Lung (tissue), 12 donors: Measurements from ENCODE around the gene INO80. TPM values are rescaled to one million over a fixed set of nuclear protein-coding genes. Genes with fewer than 3 reads are reported as not detected.
A peak's percentile ranks its signal among the peaks of the same experiment; 100 is the strongest.

Experiments
- ATAC-seq: fragments of 200-7000 bp; cut with Tn5 transposase; one replicate; pipeline ENCODE4 v1.9.1; 2020; ENCODE audit warnings: moderate number of reproducible peaks; ENCODE audit not compliant: insufficient read depth, low FRiP score
- DNase-seq, 3 donors: peaks; one replicate each; pipeline ENCODE4 v3.0.0-alpha.2; 2013 to 2017
- H3K27ac ChIP-seq, 2 donors: one replicate each; pipeline ENCODE4 v1.5.1; 2013; ENCODE audit warnings: mild to moderate bottlenecking in 2 of 2, moderate library complexity in 2 of 2, control low read depth in 1 of 2, inconsistent platforms in 1 of 2, low read depth in 1 of 2, low read length in 1 of 2
- H3K27me3 ChIP-seq, 3 donors: one replicate each; pipeline ENCODE4 v1.5.1; 2013; ENCODE audit warnings: low read length in 2 of 3; ENCODE audit not compliant: control insufficient read depth in 3 of 3, insufficient read depth in 3 of 3
- H3K36me3 ChIP-seq, 4 donors: one replicate each; pipeline ENCODE4 v1.5.1; 2013; ENCODE audit warnings: low read length in 4 of 4, mild to moderate bottlenecking in 1 of 4, moderate library complexity in 1 of 4; ENCODE audit not compliant: control insufficient read depth in 4 of 4, insufficient read depth in 4 of 4
- H3K4me1 ChIP-seq, 5 donors: one replicate each; pipeline ENCODE4 v1.5.1; 2013; ENCODE audit warnings: low read length in 5 of 5, mild to moderate bottlenecking in 2 of 5, moderate library complexity in 1 of 5; ENCODE audit not compliant: control insufficient read depth in 5 of 5, insufficient read depth in 5 of 5
- H3K4me3 ChIP-seq: one replicate; pipeline ENCODE4 v1.5.1; 2013; ENCODE audit warnings: mild to moderate bottlenecking, control low read depth, moderate library complexity
- H3K9ac ChIP-seq, 2 donors: one replicate each; pipeline ENCODE4 v1.5.1; 2013; ENCODE audit warnings: low read length in 2 of 2, control low read depth in 1 of 2; ENCODE audit not compliant: insufficient read depth in 1 of 2
- H3K9me3 ChIP-seq, 4 donors: one replicate each; pipeline ENCODE4 v1.5.1; 2013; ENCODE audit warnings: low read length in 3 of 4, mild to moderate bottlenecking in 1 of 4, moderate library complexity in 1 of 4; ENCODE audit not compliant: control insufficient read depth in 4 of 4, insufficient read depth in 3 of 4
- CTCF ChIP-seq: IDR thresholded peaks from 2 replicates; pipeline ENCODE4 v1.5.1; 2012; ENCODE audit warnings: mild to moderate bottlenecking; ENCODE audit errors: control extremely low read depth, extremely low read depth
- WGBS, 2 donors: extraction: QIAGEN DNeasy Blood & Tissue Kit; methylation state at CpG; one replicate each; pipeline ENCODE4 v1.1.7; 2013; 5-methylcytosine and 5-hydroxymethylcytosine counted together
- polyA plus RNA-seq, 2 donors: library from polyadenylated mRNA; stranded (reverse); fragments of 200-250 nt; gene quantifications; one replicate each; pipeline ENCODE4 v1.2.1, GENCODE V29; 2013
- total RNA-seq, 2 donors: library from RNA; depleted of rRNA in 1 of 2; stranded (reverse); fragments of >200 nt in 1 of 2; gene quantifications; one replicate each; pipeline ENCODE4 v1.2.1, GENCODE V29; 2014 to 2021
- donor health status: control.
- donor health status: control.
- donor health status: Bipolar disorder and iron deficiency.
- donor health status: healthy.
- donor health status: DM: yes; HTN: yes; CAD: no.

The INO80 gene
- total and polyA plus RNA-seq, 4 donors, result 8.0 to 50.1 (median 22.9) TPM

DNA sequence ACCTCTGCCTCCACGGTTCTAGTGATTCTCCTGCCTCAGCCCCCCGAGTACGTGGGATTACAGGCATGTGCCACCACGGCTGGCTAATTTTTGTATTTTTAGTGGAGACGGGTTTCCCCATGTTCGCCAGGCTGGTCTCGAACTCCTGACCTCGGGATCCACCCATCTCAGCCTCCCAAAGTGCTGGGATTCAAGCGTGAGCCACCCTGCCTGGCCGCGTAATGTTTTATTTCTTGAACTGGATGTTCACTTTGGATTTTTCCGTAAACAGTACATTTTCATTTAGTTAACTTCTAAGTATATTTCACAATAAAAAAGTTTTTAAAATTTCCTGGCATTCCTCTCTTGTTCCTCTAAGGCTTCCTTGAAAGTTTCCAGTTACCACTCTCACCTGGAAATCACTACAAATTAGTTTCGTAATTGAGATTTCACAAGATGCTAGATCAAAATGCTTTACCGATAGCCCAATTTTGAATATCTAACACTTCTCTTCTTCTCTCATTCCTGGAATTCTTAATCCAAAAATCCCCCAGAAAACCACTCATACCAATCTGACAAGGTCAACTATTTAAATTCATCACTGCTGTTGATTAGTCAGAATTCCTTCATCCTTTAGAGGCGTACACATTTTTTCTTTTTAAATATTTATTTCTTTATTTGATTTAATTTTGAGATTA is 44.7 kb upstream of the INO80 start:
- Histone ChIP-seq H3K9me3 (no peaks in the 10 kb centered on the region), H3K36me3 (no peaks in the 10 kb centered on the region), H3K27me3 (no peaks in the 10 kb centered on the region), H3K9ac (no peak overlapping the region), H3K4me3 (no peak overlapping the region), H3K4me1 (peaks cover 0 to 4% (median 0%) of the 10 kb centered on the region in 5 donors), H3K27ac (peak overlapping the region in 1 of 2 donors; percentile 58)
- 63 to 86% methylated on average over 15 of the region's 15 CpGs for WGBS, 2 donors
- DNase-seq (no peak), ATAC-seq (peak; percentile 45)
- no peak for TF ChIP-seq CTCF

DNA sequence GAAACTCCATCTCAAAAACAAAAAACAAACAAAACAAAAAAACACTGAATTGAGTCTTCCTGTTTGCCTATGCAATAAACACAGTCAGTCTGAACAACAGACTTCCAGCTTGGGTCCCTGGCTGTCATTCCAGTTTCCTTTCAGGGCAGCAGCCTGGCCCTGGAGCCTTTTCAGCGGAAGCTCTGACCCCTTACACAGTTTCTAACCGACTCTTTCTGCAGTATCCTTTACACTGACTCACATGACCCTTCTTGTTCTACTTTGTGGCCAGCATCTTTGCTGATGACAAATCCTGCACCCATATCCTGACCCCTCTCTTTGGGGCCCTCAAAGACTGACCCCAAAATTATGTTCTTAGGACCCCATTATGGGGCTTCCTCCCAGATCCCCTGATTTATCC is 38.3 kb upstream of the INO80 start:
- no peak for TF ChIP-seq CTCF

GRCh38 chr15:41153733-41154132 is 37.7 kb upstream of the INO80 start:
- Histone ChIP-seq H3K36me3 (no peaks in the 10 kb centered on the region), H3K9me3 (peaks cover 0 to 4% (median 0%) of the 10 kb centered on the region in 4 donors), H3K9ac (no peak overlapping the region), H3K4me3 (no peak overlapping the region), H3K27ac (no peak overlapping the region), H3K4me1 (no peaks in the 10 kb centered on the region), H3K27me3 (no peaks in the 10 kb centered on the region)
- no peak for ATAC-seq
- no peak for TF ChIP-seq CTCF
- DNase-seq, result no peak
- 92 to 95% methylated on average over 5 of the region's 5 CpGs for WGBS, 2 donors

More for the DNA sequence above, 38.3 kb upstream of the INO80 start:
- peaks cover 0 to 4% (median 0%) of the 10 kb centered on the region in 4 donors for H3K9me3 ChIP-seq
- peak in 1 of 3 donors; percentile 13 for DNase-seq
- ATAC-seq, result no peak
- H3K4me3 ChIP-seq, result no peak overlapping the region
- no peaks in the 10 kb centered on the region for H3K27me3 ChIP-seq
- no peak overlapping the region for H3K27ac ChIP-seq
- no peaks in the 10 kb centered on the region for H3K4me1 ChIP-seq
- 61 to 75% methylated on average over 2 of the region's 2 CpGs for WGBS, 2 donors
- no peak overlapping the region for H3K9ac ChIP-seq
- no peaks in the 10 kb centered on the region for H3K36me3 ChIP-seq
